ENCODE results near the gene RNF223.
"Not testable (repeated sequence)": the region's sequence is repeated elsewhere in the genome, so short reads cannot be mapped to it uniquely, and the experiment has no call there.

RNF223 gene

DNA sequence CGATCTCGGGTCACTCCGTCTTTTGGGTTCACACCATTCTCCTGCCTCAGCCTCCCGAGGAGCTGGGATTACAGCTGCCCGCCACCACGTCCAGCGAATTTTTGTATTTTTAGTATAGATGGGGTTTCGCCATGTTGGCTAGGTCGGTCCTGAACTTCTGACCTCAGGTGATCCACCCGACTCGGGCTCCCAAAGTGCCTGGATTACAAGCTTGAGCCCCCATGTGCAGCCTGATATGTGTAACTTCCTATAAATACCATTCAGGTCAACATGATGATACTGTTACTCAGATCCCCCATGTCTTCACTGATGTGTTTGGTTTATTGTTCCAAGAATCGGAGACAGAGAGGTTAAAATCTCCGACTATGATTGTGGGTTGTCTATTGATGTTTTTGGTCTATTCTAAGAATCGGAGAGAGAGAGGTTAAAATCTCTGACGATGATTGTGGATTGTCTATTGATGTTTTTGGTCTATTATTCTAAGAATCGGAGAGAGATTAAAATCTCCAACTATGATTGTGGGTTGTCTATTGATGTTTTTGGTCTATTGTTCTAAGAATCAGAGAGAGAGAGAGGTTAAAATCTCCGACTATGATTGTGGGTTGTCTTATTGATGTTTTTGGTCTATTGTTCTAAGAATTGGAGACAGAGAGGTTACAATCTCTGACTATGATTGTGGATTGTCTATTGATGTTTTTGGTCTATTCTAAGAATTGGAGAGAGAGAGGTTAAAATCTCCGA, 24.7 kb upstream of the RNF223 start:
- intact Hi-C loops (cut with micrococcal nuclease): no loop called here
- H3K36me3 Mint-ChIP-seq (ENCODE audit: low read depth): no peaks in the 10 kb centered on the region
- H3K27me3 Mint-ChIP-seq: peaks cover 2% of the 10 kb centered on the region
- no peak overlapping the region for H3K4me3 Mint-ChIP-seq
- peaks cover under 1% of the 10 kb centered on the region for H3K4me1 Mint-ChIP-seq (ENCODE audit: low read depth)
- peaks cover 12% of the 10 kb centered on the region for H3K9me3 Mint-ChIP-seq
- H3K27ac Mint-ChIP-seq: no peak overlapping the region

- H3K27me3 Mint-ChIP-seq; H3K27ac Mint-ChIP-seq; H3K36me3 Mint-ChIP-seq (ENCODE audit: low read depth); H3K4me1 Mint-ChIP-seq (ENCODE audit: low read depth); H3K4me3 Mint-ChIP-seq; intact Hi-C loops (cut with micrococcal nuclease): not testable (repeated sequence)
- peaks cover 12% of the 10 kb centered on the region for H3K9me3 Mint-ChIP-seq
These were observed 22.0 kb upstream of the RNF223 start for GRCh38 chr1:1096136-1096535.

DNA sequence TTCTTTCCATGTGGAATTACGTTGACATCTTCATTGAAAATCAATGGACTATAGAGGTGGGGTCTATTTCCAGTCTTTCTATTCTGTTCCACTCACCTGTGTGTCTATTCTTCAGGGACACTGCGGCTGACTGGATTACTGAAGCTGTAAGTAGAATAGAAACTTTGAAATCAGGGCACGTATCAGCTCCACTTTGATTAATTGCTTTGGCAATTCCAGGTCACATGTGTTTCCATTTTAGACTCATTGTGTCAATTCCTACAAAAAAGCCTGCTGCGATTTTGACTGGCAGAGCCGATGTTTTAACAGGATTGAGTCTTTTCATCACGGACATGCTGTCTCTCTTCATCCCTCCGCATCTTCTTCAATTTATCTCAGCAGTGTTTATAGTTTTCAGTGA, 20.9 kb upstream of the RNF223 start:
- H3K36me3 Mint-ChIP-seq (ENCODE audit: low read depth): no peaks in the 10 kb centered on the region
- H3K27ac Mint-ChIP-seq: no peak overlapping the region
- H3K27me3 Mint-ChIP-seq: peaks cover 2% of the 10 kb centered on the region
- no peak overlapping the region for H3K4me3 Mint-ChIP-seq
- H3K9me3 Mint-ChIP-seq: peaks cover 2% of the 10 kb centered on the region
- intact Hi-C loops (cut with micrococcal nuclease): no loop called here
- no peaks in the 10 kb centered on the region for H3K4me1 Mint-ChIP-seq (ENCODE audit: low read depth)

DNA sequence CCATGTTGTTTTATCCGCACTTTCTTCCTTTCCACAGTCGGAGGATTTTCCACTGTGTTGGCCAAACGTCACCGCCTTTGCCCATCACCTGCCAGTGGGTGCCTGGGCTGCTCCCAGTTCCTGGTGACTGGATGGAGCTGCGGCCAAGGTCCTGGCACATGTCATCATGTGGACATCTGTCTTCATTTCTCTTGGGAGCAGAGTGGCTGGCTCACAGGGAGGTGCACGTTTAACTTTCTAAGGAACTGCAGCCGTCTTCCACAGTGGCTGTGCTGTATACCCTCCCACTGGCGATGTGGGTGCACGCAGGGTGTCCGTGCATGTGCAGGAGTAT, 19.5 kb upstream of the RNF223 start:
- H3K27me3 Mint-ChIP-seq: no peaks in the 10 kb centered on the region
- intact Hi-C loops (cut with micrococcal nuclease): no loop called here
- no peak overlapping the region for H3K27ac Mint-ChIP-seq
- no peak overlapping the region for H3K4me3 Mint-ChIP-seq
- no peaks in the 10 kb centered on the region for H3K4me1 Mint-ChIP-seq (ENCODE audit: low read depth)
- no peaks in the 10 kb centered on the region for H3K36me3 Mint-ChIP-seq (ENCODE audit: low read depth)
- H3K9me3 Mint-ChIP-seq: no peaks in the 10 kb centered on the region

DNA sequence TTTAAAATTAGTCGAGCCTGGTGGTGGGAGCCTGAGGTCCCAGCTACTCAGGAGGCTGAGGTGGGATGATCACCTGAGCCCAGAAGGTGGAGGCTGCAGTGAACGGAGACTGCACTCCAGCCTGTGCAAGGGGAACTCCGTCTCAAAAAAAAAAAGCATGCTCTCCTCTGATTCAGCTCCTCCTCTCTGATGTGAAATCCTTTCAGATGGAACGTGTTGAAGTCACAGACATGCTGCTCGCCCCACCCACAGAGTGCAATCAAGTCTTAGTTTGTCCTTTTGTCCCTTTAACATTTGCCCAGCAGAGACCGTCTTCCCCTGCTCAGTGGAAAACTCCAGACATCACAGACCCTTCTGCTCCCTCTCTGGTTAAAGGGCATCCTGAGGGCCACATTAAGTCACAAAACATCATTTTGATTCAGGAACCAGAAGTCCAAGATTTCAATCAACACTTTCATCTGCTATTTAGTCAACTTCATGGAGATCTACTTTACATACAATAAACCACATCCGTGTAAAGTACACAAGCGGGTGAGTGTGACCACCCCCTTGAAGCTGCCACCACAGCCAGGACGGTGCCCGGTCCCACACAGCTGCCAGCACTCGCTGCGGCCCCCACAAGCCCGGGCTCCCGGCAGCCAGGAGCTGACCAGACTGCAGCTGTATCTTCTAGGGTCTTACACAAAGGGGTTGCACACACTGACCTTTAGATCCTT, 18.9 kb upstream of the RNF223 start:
- Mint-ChIP-seq H3K4me1 (ENCODE audit: low read depth) (no peaks in the 10 kb centered on the region), H3K9me3 (no peaks in the 10 kb centered on the region), H3K4me3 (no peak overlapping the region), H3K36me3 (ENCODE audit: low read depth) (no peaks in the 10 kb centered on the region), H3K27ac (no peak overlapping the region), H3K27me3 (no peaks in the 10 kb centered on the region)
- intact Hi-C loops (cut with micrococcal nuclease): no loop called here

DNA sequence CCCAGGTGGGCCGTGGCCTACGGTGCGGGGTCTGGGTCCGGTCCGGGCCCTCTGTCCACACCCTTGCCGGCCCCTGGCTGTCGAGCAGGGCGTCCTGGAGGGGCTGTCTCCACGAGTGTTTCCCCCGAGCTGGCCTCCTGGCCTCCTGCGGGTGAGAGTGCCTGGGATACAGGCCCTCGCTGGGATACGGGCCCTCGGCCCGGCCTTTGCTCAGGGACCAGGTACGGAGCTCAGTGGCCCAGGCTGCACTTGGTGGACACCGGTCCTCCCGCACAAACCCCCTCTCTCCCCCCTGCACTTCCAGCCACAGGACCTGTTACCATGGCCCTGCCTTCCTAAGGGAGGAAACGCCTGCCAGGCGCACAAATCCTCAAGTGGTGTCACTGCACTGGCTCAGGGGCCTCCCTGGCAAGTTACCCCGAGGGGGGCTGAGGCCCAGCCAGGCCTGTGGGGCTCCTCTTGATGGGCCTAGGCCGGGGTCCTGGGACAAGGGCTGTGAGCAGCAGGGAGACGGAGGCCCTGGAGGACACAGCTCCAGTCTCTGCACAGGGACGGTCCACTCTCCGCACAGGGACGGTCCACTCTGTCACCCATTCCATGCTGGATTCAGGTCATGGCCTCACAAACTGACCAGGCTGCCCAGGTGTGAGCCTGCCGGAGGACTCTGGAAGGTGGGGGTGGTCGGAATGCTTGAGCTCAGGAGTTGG, 18.2 kb upstream of the RNF223 start:
- Mint-ChIP-seq H3K27ac (no peak overlapping the region), H3K9me3 (no peaks in the 10 kb centered on the region), H3K36me3 (ENCODE audit: low read depth) (no peaks in the 10 kb centered on the region), H3K4me3 (no peak overlapping the region), H3K4me1 (ENCODE audit: low read depth) (no peaks in the 10 kb centered on the region), H3K27me3 (no peaks in the 10 kb centered on the region)
- intact Hi-C loops (cut with micrococcal nuclease): no loop called here

GRCh38 chr1:1091344-1092148, 17.4 kb upstream of the RNF223 start:
- H3K36me3 Mint-ChIP-seq (ENCODE audit: low read depth): peaks cover 7% of the 10 kb centered on the region
- H3K27ac Mint-ChIP-seq: no peak overlapping the region
- no peaks in the 10 kb centered on the region for H3K4me1 Mint-ChIP-seq (ENCODE audit: low read depth)
- H3K9me3 Mint-ChIP-seq: no peaks in the 10 kb centered on the region
- no peak overlapping the region for H3K4me3 Mint-ChIP-seq
- H3K27me3 Mint-ChIP-seq: no peaks in the 10 kb centered on the region
- intact Hi-C loops (cut with micrococcal nuclease): no loop called here

DNA sequence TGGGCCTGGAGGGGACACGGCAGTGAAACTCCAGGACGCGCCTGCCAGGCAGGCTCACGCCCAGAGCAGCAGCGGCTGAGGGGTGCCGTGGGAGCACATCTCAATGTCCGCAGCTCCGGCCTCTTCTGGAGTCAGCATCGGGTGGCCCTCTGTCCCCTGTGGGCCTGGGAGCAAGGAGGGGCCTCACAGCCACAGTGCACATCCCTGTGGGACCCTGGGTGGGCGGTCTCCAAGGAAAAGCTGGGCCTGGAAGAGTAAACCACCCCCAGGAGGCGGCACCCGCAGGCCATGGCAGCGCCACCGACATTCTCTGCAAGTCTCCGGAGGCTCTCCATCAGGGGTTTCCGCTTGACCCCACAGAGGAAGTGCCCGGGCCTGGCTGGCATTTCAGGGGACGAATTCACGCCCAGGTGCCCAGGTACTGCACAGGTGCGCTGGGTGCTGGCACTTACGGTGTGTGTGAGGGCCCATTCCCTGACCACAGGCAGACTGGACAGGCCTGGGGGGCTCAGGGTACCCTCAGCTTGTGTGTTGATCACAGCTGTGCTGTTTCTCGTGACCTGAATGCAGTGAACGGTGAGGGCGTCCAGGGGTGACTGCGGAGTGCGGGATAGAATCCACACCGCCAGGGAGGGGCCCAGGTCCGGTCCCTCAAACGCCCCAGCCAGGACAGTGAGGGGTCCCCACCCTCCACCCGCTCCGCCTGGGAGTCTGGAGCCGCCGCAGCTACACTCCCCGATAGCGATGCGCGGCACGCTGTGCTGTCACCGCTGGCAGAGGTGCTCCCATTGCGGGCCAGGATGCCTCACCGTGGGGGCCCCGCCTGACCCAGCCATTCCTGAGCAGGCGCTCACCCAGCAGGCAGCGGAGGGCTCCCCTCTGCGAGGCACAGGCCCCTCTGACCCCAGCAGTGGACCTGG, 16.6 kb upstream of the RNF223 start:
- no peak overlapping the region for H3K27ac Mint-ChIP-seq
- no peaks in the 10 kb centered on the region for H3K9me3 Mint-ChIP-seq
- H3K27me3 Mint-ChIP-seq: no peaks in the 10 kb centered on the region
- intact Hi-C loops (cut with micrococcal nuclease): no loop called here
- no peaks in the 10 kb centered on the region for H3K4me1 Mint-ChIP-seq (ENCODE audit: low read depth)
- H3K36me3 Mint-ChIP-seq (ENCODE audit: low read depth): peaks cover 10% of the 10 kb centered on the region
- no peak overlapping the region for H3K4me3 Mint-ChIP-seq

DNA sequence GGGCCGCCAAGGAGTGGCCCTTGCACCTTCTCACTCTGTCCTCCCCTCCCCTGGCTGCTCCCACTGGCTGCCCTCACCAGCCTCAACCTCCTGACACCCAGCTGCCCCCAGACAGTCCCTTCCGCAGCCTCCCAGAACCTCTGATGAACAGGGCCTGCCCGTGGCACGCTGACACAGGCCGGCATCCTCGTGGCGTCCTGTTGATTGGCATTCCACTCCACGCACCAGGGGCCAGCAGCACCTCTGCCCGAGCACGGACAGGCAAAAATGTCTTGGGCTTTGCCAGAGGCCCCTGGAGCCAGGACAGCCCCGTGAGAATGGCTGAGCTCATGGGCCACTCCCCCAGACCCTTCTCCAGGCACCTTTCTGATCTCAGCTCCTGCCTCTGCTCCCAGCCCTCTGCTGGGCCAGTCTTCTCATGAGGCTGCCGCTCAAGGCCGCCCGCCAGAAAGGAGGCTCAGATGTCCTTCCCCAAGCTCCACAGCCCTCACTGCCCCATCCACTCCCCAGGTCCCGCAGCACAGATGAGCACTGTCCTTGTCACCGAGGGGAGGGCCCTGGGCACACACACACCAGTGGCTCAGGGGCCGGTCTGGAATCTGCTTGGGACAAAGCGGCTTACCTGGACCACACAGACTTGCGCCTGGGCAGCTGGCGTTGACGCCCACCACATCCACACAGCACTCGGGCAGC, 15.8 kb upstream of the RNF223 start:
- no peaks in the 10 kb centered on the region for H3K27me3 Mint-ChIP-seq
- peaks cover 10% of the 10 kb centered on the region for H3K36me3 Mint-ChIP-seq (ENCODE audit: low read depth)
- intact Hi-C loops (cut with micrococcal nuclease): no loop called here
- H3K4me1 Mint-ChIP-seq (ENCODE audit: low read depth): no peaks in the 10 kb centered on the region
- no peak overlapping the region for H3K27ac Mint-ChIP-seq
- no peak overlapping the region for H3K4me3 Mint-ChIP-seq
- no peaks in the 10 kb centered on the region for H3K9me3 Mint-ChIP-seq

DNA sequence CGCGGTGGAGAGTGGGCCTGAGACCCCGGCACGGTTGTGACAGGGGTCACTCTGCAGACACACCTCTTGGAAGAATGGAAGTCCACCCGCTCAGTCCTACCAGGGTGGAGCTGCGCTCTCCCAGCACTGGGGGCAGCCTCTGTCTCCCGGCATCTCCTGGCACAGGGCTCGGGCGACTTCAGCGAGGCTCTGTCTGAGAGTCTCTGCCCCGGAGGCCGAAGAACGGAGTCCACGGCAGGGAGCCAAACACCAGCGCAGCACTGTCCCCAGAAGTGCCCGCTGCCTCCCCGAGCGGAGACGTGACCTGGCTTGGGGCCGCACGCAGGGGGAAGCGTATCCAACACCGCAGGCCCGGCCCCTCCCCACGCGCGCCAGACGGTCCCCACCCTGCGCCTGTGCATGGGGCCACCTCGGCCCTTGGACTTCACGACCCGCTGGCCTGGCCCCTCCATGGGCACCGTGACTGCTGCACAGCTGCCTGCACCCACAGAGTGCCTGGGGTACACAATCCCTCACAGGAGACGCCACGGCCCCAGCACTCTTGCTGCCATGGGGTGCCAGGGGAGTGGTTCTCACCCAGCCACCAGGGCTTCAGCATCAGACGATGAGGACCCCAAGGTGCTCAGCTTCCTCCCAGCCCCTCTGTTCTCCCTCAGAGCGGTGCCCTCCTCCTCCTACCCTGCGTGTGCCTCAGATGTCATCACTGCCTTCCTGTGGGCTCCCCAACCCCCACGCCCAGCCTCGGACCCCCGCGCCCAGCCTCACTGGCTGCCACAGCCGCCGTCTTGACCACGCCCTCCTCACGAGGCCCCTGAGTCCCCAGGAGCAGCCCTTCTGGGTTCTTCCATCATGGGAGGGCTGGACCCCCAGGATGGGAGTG, 14.9 kb upstream of the RNF223 start:
- Mint-ChIP-seq H3K27ac (no peak overlapping the region), H3K36me3 (ENCODE audit: low read depth) (peaks cover 14% of the 10 kb centered on the region), H3K27me3 (no peaks in the 10 kb centered on the region), H3K9me3 (no peaks in the 10 kb centered on the region), H3K4me1 (ENCODE audit: low read depth) (no peaks in the 10 kb centered on the region), H3K4me3 (no peak overlapping the region)
- intact Hi-C loops (cut with micrococcal nuclease): no loop called here

- intact Hi-C loops (cut with micrococcal nuclease): no loop called here
- no peaks in the 10 kb centered on the region for H3K27me3 Mint-ChIP-seq
- no peaks in the 10 kb centered on the region for H3K4me1 Mint-ChIP-seq (ENCODE audit: low read depth)
- H3K27ac Mint-ChIP-seq: no peak overlapping the region
- peaks cover 22% of the 10 kb centered on the region for H3K36me3 Mint-ChIP-seq (ENCODE audit: low read depth)
- H3K4me3 Mint-ChIP-seq: no peak overlapping the region
- H3K9me3 Mint-ChIP-seq: no peaks in the 10 kb centered on the region
These were observed 14.1 kb upstream of the RNF223 start for GRCh38 chr1:1088029-1088800.

All from dendritic cell treated with granulocyte-macrophage colony-stimulating factor and Interleukin-4, amounts not matched to agents 40 ng/mL and 50 ng/mL, for 4 days (primary cell).